DMS114 treated with DMSO at 0.1 percent for 48 hours (cell line): ENCODE results near the gene SPNS2.

Experiments
- DNase-seq: peaks from one replicate; lab custom pipeline; 2025; ENCODE audit not compliant: unreplicated experiment; lab: John Stamatoyannopoulos, UW

SPNS2 gene

DNA sequence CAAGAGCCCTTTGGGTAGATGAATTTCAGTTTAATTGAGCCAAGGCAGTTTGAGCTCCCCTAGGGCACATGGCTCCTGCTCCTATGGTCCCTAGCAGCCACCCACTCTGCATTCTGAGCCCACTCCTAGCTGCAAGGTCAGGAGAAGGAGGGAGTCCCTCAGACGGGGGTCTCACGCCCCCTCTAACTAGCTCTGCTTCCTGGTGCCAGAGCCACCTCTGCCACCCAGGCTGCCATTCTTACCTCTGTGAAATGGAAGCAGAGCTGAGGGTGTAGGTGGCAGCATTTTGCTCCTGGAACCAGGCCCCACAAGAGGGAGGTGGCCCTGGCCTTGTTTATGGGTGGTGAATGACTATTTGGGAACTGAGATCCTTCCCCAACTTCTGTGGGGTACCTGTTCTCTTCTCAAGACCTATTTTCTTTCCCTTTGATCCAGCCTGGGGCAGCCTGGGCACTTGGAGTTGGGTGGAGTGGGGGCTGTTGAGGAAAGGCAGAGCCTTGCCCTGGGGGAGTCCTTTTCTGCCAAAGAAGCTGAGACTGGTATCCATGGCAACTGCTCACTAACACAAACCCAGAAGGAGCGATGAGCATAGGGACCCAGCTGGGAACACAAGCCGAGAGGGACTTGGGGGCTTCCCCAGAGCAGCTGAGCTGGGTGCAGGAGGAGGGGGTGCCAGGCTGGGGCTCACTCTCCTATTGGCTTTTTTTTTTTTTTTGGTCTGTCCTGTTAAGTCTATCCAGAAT lies 4.8 kb downstream of the SPNS2 start:
- DNase-seq = no peak

DNA sequence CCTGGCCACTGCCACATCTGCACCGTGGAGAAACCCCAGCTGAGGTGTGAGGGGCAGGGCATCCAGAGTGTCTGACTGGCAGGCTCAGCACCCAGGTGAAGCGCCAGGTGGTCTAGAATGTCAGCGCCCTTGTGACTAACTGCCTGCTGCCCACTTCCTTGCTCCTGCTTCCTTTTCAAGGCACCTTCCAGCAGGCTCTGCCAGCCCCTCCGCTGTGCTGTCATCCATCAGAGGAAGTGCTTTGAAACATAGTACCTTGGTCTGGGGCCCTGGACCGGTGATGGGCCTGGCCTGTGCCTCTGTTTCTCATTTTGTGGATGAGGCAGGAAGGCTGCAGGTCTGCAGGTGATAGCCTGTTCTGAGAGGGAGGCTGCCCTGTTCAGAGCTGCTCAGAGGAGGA lies 5.5 kb downstream of the SPNS2 start:
- no peak for DNase-seq

DNA sequence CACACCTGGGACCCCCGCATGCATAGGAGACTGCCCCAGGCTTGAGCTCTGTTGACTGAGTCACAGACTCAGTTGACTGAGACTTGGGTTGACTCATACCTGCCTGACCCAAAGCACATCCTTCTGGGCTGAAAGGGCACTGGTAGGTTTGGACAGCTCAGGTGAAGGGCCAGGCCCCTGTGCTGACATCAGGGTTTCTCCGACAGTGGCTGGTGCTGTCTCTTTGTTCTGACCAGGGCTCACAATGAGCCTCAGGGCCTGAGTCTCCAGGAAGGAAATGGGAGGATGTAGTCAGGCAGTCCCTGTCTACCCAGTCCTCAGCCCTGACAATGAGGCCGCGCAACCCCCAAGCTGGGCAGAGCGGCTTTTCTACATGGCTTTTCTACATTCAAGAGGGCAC lies 6.5 kb downstream of the SPNS2 start:
- DNase-seq = no peak

DNA sequence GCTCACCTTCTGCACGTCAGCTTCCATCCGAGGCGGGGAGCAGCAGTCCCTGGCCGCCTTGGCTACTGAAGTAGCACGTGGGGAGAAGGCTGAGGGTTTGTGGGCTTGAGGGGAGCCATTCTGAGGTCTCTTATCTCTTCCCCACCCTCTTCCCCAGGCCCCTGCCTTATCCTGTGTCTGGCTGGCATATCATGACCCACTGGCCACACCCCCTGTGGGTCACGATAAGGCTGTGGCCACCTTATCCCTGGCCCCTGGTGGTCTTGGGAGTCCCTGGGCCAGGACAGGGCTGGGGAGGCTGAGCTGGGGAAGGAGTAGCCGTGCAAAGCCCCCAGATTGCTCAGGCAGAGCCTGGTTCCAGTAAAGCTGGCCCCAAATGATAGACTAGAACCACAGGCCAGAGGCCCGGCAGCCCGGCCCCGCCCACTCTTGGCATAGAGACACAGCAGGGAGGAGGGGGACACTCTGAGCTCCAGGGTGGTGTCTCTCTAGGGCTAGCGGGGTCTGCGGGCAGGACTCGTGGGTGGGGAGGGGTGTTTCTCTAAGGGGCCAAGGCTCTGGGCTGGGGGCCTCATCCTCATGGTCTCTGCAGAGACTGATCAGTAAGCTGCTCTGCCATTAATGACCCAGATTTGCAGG lies 7.6 kb downstream of the SPNS2 start:
- DNase-seq = no peak

DNA sequence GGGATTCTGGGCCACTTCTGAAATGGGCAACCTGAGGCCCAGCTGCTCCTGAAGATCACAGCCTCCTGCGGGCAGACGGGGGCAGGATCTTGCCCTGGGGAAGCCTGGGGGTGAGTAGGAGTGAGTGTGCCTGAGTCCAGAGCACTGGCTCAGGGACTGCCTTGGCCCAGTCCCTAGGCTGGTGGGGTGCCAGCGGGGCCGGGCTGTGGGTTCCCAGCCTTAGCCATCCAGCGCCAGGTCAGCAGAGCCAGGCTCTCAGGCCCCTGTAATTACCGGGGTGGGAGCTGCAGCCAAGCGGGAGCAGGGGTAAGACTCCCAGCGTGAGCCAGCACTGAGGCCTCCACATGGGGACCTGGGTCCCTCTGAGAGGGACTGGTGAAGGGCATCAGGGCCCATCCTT lies 8.2 kb downstream of the SPNS2 start:
- DNase-seq = no peak

DNA sequence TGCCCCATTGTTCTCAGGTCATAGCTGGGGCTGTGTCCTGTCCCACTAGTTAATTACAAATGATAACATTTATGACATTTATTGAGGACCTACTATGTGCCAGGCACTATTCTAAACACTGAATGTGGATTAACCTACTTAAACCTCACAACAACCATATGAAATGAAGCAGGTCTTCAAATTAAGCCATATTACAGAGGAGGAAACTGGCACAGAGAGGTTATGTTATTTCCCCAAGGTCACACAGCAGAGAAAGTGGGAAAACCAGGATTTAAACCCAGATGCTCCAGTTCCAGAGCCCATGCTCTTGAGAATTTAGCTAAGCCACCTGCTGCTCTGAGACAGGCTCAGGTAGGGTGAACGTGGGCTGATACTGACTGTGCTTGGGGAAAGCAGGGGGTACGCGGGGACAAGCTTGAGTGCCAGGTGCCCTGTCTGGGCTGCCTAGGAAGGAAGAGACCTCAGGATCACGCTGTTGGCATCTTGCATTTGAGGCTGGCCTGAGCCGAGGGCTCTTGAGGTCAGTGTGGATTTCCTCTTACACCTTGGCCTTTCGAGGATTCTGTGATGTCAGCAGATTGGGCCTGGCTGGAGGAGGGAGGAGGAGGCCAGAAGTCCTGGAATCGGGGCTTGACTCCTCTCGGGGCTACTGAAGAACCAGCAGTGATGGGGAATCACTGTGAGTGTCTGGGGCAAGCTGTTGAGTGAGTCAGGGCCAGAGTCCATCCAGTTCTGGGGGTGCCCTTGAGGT lies 8.9 kb downstream of the SPNS2 start:
- DNase-seq = no peak

DNA sequence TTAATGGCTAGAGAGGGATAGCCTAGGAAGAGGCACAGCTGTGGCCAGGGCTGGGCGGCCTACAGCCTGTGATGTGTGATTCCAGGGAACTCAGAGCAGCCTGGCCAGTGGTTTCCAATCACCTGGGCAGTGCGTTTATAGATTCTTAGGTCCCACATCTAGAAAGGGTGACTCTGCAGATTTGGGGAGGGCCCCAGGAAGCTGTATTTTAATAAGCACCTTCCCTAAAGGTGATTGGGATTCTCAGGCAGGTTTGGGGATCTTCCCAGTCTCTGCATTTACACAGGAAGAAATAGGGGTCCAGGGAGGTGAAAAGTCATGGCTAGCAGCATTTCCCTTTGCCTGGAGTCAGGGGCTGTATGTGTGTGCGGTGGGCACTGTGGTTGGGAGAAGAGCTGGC lies 9.5 kb downstream of the SPNS2 start:
- DNase-seq = no peak

DNA sequence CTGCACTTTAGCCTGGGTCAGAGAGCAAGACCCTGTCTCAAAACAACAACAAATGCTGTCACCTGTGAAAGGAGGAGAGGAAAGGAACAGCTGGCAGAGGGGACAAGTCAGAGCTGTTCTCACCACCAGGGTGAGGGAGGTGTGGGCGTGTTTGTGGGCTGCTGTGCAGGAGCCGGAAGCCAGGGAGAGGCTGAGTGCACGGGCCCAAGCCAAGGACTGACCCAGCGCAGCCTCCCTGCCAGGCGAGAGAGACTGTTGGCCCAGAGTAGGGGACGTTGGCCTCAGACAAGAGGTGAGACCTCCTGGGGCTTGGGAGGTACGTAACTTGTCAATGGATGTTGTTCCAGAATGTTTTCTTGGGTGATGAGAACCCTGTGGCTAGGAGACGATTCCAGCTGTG lies 10.7 kb downstream of the SPNS2 start:
- no peak for DNase-seq

DNA sequence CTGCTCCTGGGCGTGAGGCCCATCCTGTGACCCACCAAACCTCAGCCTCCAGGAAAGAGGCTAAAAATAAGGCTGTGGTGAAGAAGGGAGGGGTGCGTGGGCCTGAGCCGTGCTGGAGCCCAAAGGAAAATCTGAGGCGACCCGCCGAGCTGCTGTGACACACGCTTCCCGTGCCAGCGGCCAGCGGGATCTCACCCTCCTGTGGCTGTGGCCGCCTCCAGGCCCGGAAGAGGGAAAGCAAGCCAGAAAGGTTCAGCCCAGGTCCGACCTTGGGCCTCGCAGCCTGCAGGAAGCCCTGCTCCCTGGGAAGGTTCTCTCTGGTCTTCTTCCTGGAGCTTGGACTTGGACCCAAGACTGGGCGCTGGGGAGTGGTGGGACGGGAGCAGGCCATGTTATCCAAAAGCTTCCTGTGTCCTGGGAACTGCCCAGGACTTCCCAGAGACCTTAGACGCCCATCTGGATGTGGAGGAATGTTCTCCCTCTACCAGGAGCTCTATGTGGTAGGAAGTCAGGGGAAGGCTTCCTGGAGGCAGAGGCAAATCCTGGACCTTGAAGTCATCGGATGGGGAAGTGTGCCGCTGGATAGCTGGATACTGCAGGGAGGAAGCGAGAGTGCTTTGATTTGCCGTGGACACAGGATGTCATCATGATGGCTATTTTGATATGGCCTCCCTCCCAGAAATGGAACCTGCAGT lies 11.4 kb downstream of the SPNS2 start:
- no peak for DNase-seq

DNA sequence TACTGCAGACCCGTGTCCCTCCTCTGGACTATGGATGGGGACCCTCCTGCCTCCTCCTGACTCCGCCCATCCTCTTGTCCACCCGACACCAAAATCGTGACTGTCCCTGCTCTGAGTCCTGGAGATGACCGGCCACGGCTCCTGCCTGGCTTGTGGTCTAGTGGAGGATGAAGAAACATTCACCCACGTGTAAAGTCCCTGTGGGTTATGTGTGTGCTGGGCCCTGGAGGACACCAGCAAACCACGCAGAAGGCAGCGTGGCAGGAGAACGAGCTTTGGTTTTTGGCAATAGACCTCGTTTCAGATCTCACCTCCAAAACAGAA lies 11.9 kb downstream of the SPNS2 start:
- DNase-seq = no peak

DNA sequence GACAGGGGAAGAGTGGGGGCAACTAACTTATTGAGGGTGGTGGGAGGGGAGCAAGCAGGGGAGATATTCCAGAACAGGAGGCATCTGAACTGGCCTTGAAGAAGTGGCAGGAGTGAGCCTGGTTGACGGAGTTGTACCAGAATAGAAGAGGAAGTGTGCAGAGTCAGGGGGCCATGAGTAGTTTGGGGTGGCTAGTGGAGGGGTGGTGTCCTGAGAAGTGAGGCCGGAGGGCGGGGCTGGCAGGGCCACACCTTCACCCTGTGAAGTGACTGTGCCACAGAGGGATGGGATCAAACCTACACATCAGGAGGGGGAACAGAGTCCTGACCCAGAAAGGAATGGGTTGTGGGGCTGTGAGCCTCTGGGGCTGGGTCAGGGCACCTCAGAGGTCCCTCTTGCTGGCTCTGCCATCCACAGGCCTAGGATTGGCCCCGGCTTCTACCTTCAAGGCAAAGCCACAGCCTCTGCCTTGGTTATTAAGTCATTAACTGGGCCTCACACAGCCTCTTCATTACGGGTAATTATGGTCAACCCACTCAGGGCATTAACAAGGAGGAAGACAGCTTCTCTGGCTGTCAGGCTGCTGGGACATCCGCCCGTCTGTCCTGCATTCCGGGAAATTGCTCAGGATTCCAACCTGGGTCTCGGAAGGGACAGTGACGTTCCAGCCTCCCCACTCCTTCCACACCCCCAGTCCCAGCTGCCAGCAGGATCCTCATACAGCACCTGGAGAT lies 12.7 kb downstream of the SPNS2 start:
- DNase-seq = no peak

DNA sequence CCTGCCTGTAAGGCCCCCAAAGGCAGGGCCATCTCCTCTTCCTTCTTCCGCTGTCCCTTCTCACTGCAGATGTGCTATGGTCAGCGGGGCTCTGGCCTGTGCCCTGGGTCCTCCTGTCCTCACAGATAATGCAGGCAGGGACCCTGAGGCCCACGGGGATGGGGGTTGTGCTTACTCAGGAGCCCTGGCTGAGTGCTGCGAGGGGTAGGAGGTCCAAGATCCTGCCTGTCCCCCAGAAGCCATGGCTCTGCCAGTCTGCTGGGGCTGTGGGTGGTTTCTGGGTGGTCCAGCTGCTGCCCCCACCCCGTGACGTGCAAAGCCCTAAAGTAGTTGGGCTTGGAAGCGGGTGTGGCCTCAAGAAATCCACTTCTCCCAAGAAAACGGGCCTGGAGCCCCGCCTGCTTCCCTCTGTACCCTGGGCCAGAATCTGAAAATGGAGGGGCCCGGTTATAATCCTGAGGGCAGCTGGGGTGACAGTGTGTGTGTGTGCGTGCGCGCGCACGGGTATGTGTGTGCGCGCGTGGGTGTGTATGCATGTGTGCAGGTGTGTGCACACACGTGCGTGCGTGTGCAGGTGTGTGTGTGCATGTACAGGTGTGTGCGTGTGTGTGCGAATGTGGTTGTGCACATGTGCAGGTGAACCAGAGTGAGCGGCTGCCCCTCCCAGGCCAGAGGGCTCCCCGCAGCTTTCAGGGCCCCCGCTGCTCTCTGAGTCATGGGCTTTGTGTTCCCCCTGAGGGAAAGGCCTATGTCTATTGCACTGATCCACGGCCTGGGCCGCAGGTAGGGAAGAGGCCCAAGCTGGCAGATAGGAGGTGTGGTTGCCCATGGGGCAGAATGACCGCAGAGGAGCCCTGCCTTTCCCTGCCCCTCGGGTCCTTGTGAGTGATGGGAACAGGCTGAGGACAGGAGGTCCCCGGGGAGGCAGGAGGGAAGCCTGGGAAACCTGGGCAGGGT lies 13.8 kb downstream of the SPNS2 start:
- DNase-seq = no peak

DNA sequence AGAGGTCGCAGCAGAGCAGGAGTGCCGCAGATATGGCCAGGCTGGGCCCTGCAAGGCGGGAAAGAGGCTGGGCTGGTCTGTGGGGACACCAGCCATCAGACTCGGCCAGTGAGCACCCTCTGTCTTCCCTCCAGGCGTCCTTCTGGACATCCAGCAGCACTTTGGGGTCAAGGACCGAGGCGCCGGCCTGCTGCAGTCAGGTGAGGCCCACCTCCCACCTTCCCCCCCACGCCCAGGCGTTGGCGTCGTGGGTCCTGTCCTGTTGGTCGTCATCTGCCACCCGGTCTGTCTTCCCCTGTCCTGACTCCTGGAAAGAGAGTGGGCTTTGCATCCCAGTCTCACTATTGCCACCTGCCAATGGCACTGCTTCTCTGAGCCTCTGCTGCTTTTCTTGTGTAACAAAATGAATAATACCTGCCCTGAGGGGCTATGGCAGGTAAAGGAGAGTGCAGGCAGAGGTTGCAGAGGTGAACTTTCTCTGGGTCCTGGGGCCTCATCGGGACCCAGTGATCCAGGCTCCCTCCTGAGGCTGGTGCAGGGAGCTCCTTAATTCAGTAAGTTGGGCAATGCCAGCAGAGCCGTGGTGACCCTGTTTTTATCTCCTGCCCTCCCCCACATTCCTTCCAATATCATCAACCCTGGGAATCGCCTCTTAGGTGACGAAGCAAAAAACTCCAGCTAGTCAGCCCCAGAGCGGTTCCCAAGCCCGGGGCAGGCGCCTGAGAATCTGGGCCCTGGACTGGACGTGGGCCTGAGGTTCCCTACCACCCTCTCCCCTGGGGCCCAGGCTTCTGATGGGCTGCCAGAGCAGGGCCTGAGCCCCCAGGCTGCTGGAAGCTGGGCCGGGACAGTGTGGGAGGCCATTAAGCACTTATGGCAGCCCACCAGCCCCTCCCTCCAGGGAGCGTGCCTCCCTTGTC lies 14.7 kb downstream of the SPNS2 start:
- DNase-seq = no peak

DNA sequence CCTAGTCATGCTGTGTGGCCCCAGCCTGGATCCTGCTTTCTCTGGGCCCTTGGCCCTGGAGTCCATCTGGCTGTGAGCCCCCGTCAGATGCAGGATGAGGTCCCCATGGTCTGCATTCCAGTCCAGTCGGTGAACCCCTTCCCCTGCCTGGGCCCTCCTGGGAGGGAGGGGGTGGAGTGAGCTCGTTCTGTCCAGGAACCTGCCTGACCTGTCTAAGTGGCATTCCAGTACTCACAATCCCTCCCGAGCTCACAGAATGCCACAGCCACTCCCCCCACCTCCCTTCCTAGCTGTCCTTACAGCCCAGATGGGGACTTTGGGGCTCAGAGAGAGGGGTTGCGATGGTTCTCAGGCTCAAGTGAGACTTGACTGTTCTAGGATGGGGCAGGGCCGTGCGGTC lies 15.5 kb downstream of the SPNS2 start:
- DNase-seq = no peak

DNA sequence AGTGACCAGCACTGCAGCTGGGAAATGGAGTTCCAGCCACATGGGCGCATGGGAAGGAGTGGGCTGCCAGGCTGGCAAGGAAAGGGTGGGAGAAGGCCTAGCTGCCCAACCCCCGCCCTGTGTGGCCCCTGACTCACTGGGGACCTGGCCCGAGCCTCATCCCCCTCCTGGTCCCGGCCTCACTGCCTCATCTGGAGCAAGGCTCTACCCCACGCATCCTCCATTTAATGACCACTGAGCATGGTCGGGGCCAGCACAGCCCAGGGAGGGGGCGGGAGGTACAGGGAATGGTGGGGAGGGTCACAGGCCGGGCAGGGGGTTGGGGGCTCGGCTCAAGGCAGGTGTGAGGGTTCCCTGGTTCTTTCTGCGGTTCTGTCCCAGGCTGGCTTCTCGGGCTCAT lies 16.1 kb downstream of the SPNS2 start:
- no peak for DNase-seq

DNA sequence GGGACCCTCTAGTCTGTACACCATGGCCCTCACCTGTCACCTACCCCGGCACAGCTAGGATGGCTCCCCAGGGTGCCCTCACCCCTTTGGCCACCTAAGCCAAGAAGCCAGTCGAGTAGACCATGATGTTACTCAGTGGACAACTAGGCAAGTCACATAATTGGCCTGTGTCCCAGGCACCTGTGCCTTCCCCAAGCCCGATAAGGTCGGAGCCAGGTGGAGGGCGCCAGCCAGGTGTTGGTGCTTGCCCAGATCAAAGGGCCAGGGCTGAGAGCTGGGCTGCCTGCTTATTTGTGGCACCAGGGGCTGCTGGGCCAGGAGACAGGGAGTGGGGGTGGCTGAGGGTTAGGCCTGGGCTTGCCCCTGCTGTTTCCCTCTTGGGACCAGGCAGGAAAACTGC lies 16.8 kb downstream of the SPNS2 start:
- DNase-seq = no peak

DNA sequence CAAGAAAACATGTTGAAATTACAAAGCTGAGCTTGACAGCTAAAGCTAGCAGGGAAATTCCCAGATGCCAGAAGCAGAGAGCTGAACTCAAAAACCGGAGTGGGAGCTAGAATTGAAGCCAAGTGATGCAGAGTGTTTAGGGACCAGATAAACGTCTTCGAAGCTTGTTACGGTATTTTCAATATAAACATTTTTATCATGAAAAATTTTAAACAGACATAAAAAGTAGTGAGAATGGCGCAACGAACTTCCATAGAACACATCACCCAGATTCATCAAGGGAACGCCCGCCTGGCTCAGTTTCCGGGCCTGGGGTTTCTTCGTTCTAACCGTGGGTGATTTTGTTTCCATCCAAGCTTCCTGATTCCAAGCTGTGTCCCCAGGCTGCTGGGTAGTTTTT lies 18.1 kb downstream of the SPNS2 start:
- DNase-seq = no peak

DNA sequence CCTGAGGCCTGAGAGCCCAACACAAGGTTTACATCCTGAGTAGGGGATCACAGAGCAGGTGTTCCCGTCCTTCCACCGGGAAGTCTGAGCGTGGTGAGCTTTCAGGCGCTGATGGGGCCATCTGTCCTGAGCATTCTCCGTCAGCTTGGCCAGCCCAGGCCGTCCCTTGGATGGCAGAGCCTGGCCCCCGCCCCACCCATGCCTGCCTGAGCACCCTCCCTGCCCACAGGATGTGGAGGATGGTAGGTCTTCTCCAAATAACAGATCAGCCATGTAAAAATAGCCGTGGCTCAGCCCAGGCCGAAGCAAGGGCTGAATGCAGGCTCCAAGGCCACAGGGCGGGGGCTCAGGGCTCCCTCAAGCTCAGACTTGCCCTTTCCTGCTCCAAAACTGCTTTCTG lies 20.2 kb downstream of the SPNS2 start:
- DNase-seq = no peak

DNA sequence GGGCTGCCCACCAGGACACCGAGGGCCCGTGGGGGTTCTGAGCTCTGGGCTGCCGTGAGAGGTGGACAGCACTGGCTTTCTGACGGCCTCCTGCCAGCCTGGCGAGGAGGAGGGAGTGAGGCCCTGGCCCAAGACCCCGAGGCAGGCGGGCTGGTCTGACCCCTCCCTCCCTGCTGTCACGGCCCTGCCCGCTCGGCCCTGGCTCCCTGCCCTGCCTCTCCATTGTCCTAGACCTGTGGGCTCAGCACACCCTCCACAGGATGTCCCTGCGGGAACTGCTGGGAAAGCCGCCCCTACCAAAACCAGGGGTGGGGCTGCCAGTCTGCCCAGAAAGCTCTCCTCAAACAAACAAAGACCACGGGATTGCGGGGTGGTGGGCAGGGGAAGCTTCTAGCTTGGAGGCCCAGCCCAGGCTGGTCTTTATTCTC lies 20.7 kb downstream of the SPNS2 start:
- DNase-seq = no peak
